ENCODE data around the gene FAM171A1.

FAM171A1 gene

GRCh38 chr10:15373199-15373598 lies 2.1 kb upstream of the FAM171A1 start:
- no peak for DNase-seq

GRCh38 chr10:15370212-15370855 lies 755 bp downstream of the FAM171A1 start:
- peak; percentile 24 for DNase-seq

DNA sequence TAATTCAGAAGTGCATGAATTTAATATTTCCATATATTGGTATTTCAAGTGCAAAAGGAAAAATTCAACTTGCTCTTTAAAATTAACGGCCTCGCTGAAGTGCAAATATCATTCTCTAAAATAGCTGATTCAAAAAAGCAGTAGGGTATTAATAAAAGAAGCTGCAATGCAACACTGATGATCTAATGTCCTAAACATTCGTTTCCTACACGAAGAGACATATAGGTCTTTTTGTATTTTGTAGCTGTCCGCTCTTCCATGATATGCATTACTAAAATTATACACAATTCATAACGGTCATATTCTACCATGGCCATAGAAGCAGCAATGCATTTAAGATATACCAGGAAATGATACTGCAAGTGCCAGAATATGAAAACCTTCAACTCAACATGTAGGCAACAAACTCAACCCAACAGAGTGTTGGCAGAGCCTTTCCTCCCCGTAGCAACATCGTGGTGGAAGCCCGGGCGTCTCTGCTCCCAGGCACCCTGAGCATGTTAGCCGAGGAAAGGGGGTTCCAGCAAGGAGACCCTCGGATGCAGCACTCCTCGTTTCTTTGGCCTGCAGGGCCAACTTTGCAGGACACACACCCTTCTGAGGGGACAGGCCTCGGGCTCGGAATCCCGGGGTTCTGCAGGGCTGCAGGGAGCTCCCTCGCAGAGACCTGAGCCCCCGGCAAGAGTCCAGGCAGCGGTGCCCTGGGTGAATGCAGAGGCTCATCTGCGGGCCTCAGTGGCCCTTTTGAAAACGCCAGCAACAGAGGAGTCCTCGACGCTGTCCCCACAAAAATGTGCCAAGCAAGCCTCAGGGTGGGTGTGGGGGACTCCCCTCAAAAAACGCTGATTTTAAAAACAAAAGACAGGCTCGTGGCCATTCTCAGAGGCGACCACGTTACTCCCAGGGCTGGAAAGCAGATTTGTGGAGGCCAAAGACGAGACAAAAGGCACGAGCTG lies 1.6 kb downstream of the FAM171A1 start:
- DNase-seq = peak; percentile 41

DNA sequence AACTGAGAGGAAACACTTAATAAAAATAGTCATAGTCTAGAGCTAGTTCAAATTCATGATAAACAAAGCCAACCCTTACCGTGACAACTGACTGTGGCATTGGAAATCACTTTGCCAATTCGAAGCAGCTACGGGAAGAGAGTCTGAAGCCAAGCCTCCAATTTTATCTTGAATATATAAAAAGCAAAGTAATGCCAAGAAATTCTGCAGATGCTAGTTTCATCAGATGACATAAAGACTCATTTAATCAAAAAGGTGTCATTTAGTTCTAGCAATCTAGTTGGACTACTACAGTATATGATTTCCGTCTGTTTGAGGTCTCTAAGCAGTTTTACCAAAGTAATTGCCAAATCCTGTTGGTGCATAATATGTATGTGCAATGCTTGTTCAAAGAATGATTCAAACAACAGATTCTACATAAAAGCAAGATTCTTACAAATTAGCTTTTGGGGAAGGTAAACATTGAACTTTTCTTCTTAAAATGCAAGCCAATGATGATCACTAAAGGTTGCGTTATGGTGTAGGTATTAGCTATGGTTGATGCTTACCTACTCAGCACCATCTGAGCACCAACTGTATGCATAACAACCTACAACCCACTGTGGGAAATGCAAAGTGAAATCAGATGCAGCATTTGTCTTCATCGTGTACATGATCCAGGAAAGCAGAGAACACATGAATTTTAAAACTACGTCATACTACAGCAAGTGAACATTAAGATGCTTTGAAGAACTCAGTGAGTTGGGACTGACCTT lies 2.8 kb downstream of the FAM171A1 start:
- DNase-seq = no peak

DNA sequence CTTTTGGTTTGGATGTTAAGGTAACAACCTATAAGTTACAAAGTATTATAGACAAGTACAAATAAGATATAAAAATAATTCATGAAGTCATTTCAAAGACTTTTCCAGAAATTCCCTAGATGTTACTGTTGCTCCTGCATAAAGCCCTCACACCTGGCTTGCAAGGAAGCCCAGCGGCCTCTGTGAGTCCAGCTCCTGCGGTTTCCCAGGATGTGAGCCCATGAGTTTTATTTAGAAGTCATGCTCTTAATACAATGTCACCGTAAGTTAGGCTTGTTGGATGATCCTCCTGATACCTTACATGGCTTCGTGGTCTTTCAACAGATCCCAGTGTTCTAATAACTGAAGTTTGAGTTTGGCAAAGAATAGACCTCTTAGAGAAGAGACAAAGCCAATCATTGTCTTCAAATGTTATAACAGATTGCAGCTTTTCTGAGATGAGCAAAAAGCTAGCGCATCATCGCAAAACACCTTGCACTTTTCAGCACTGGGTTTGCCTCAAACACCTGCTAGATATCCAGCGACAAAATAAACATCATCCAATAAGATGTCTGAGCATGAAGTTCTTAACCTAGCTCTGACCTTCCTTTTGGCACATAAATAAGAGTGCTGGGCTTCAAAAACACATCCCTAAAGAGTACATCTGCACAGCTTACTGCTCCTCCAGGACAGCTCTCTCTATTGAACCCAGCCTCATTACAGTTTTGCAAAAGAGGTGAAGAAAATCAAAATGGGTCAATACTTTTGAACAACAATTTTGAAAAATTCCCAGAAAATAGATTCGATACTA lies 3.6 kb downstream of the FAM171A1 start:
- DNase-seq = no peak

DNA sequence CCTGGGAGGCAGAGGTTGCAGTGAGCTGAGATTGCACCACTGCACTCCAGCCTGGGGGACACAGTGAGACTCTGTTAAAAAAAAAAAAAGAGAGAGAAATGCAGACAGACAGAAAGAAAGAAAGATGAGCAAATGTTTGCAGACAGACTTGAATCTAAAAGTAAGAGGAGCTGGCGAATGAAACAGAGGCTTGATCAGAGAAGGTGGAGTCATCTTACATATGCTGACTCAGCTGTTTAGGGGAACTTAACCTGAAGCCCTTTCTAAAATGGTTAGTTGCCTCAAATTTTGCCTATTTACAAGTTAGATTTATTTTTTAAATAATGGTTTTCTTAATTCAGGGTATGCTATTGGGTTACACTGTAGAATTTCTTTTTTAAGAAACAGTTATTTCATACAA lies 5.4 kb downstream of the FAM171A1 start:
- DNase-seq = no peak

DNA sequence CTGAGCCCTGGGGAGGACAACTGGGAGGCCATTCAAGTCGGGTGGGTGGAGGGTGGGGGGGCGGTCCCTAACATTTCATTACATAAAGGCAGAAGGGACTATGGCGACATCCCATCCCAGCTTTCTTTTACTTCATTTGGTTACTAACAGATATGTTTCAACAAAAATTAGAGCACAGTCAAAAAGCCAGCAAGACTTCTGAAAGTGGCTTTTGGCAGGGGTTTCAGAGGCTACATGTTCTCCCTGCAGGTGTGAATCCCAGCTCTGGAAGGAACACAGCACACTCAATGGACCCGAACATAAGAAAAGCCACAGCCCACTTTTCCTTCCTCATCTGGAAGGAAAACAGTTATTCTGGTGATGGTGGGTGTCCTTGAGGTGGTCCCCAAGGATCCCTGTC lies 7.1 kb downstream of the FAM171A1 start:
- no peak for DNase-seq

- peak; percentile 41 for DNase-seq
These were observed 8.1 kb downstream of the FAM171A1 start for GRCh38 chr10:15363031-15363430.

DNA sequence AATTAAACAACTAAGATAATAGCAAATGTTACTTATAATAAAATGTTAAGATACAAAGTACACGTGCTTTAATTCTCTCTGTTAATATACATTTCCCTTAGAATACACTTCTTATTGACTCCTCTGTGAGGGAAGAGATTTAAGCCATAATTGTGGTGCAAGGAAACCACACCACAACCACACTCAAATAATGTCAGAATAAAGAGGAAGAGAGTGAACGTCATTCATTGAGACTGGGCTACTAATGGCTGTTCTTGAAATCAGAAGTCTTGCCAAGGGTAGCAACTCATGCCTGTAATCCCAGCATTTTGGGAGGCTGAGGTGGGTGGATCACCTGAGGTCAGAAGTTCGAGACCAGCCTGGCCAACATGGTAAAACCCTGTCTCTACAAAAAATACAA lies 10.0 kb downstream of the FAM171A1 start:
- no peak for DNase-seq

DNA sequence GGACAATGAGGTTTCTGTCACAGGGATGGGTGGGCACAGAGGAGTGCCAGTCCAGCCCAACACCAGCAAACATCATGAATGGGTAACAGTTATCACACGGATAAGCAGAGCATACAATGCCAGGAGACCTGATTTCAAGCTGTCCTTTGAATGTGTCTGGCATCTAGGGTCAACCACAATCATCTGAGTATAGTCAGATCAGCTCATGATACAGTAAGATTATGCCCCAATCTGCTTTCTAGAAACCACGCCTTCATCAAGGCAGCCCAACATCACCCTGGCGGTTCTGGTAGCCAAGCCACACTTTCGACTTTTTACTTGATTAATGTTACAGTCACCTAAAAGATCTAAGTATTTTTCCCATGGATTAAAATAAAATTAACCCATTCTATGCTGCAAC lies 10.5 kb downstream of the FAM171A1 start:
- DNase-seq = no peak

GRCh38 chr10:15353471-15354017 lies 17.5 kb downstream of the FAM171A1 start:
- DNase-seq = no peak

GRCh38 chr10:15352836-15353235 lies 18.3 kb downstream of the FAM171A1 start:
- DNase-seq = no peak

DNA sequence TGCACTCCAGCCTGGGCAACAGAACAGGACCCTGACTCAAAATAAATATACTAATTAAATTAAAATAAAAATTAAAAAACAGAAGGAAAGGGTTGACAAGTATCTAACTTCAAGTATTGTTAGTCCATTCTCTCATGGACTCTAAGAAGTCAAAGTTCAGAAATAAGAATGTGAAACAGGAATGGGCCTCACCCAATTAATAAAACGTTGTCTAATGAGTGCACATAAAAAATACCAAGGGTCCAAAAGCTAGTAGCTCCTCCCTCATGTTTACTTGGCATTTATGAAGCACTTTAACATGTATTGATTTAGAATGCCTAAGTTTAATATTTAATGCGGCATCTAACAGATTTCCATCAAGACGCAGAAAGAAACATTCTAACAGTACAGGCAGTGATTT lies 18.9 kb downstream of the FAM171A1 start:
- DNase-seq = no peak

DNA sequence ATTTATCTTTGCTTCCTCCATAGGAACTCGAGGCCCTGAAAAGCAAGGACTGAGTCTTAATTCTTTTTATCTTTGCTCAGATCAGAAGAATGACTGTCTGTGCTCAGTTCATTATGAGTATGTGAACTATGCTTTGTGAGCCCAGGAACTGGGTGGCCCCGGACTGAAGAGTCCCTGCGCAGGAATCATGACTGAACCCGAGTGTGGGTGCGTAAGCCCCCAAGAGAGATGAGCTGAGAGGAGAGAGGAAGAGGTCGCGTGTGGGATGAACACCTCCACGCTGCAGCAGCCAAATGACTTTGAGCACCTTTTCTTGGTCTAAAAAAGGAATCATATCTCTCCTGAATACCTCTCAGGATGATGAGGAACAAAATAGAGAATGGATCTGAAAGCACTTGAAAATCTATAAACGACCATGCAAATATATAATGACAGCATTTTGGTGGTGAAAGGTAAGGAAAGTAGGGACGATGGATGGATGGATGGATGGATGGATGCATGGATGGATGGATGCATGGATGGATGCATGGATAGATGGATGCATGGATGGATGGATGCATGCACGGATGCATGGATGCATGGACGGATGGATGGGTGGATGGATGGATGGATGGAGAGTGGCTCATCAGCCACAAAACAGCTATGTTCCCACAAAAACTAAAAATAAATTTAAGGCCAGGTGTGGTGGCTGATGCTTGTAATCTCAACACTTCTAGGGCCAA lies 19.8 kb downstream of the FAM171A1 start:
- no peak for DNase-seq

- DNase-seq = no peak
These were observed 22.0 kb downstream of the FAM171A1 start for GRCh38 chr10:15349112-15349511.

DNA sequence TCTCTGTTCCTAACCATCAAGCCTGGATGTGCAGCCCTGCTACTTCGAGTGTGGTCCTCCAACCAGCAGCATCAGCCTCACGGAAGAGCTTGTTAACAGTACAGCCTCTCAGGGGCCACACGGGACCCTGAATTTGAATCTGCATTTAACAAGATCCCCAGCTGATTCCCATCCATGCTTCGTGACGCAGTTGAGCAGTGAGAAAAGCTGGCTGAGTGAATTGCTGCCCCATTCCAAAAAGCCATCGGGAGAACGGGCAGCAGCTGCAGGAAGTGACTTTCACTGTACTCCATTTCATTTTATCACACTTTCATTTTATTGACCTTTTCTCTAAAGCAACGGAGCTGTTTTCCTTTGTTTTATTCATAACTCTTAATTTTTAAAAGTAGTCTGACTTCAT lies 22.5 kb downstream of the FAM171A1 start:
- no peak for DNase-seq

DNA sequence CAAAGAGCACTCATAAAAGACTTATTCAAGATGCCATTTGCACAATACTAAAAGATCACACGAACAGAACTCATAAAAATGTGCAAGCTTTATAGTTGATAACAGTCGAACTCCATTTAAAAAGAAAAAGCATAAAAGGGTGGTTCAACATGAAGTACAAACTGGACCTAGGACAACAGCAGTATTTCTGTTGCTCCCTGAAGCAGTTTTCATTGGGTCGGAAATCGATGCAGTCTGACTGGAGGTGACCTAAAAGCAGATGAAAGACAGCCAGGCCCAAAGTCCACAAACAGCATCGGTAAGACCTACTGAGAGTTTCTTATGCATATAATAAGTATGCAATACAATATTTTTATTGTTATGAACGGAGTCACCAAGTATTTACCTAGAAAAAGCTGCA lies 23.9 kb downstream of the FAM171A1 start:
- DNase-seq = no peak

GRCh38 chr10:15346440-15347141 lies 24.5 kb downstream of the FAM171A1 start:
- DNase-seq = no peak

- DNase-seq = no peak
These were observed 25.6 kb downstream of the FAM171A1 start for GRCh38 chr10:15345450-15345849.

GRCh38 chr10:15344876-15345285 lies 26.2 kb downstream of the FAM171A1 start:
- peak; percentile 42 for DNase-seq

GRCh38 chr10:15344256-15344875 lies 26.7 kb downstream of the FAM171A1 start:
- DNase-seq = no peak
